ENCODE results near the gene FRMD4A. TPM values are rescaled to one million over a fixed set of nuclear protein-coding genes. Genes with fewer than 3 reads are reported as not detected.

Gene FRMD4A
- polyA plus RNA-seq, 1 of the 3 experiments (the other 2 are of a cell fraction): 37.7 TPM

- Histone ChIP-seq H4K20me1 (ENCODE audit: insufficient read depth) (no peaks in the 10 kb centered on the region), H3K4me3 (ENCODE audit: low read depth in 2 of 2, low read length in 1 of 2) (no peak overlapping the region), H3K27ac (ENCODE audit: low read depth in 2 of 2, low read length in 1 of 2) (no peak overlapping the region), H3K4me2 (no peak overlapping the region), H3K4me1 (ENCODE audit: control insufficient read depth in 1 of 2, insufficient read depth in 2 of 2, low read depth in 1 of 2, low read length in 1 of 2) (peaks cover 7% of the 10 kb centered on the region in 2 experiments; a peak in 2 of 4 replicates), H3K36me3 (replicated peaks in 1 of 2; ENCODE audit: control insufficient read depth in 1 of 2, insufficient read depth in 2 of 2, low read length in 1 of 2) (peaks cover 56 to 60% of the 10 kb centered on the region in 2 experiments), H3K9me3 (no peaks in the 10 kb centered on the region), H3K79me2 (ENCODE audit: insufficient read depth) (peaks cover 10% of the 10 kb centered on the region; the same call in 1 of the 2 replicates), H2AFZ (ENCODE audit: low read depth) (no peak overlapping the region), H3K9ac (no peak overlapping the region), H3K9me2 (no peaks in the 10 kb centered on the region), H3F3A (replicated peaks; ENCODE audit: insufficient read depth) (peaks cover 13% of the 10 kb centered on the region), H3K27me3 (ENCODE audit: insufficient read depth) (no peaks in the 10 kb centered on the region)
- WGBS (ENCODE audit: low lambda C conversion rate): 93% methylated on average over 4 of the region's 4 CpGs
- POLR2A ChIA-PET: no interaction called here
- TF ChIP-seq FOSL2 (IDR thresholded peaks at IDR 0.05; ENCODE audit: borderline replicate concordance, low read depth) (no peak), MXI1 (IDR thresholded peaks at IDR 0.05; ENCODE audit: low read depth, low read length) (no peak), NRF1 (IDR thresholded peaks at IDR 0.05; ENCODE audit: low read depth, low read length) (no peak), TCF12 (IDR thresholded peaks at IDR 0.05) (no peak), TAF1 (IDR thresholded peaks at IDR 0.05; ENCODE audit: borderline replicate concordance, low read depth, low read length) (no peak), ELF1 (IDR thresholded peaks at IDR 0.05) (no peak), NFIC (IDR thresholded peaks at IDR 0.05; ENCODE audit: borderline replicate concordance) (no peak), MAX (IDR thresholded peaks at IDR 0.05; ENCODE audit: low read depth) (no peak), SMC3 (IDR thresholded peaks at IDR 0.05; ENCODE audit: low read depth, low read length) (no peak), RFX5 (IDR thresholded peaks at IDR 0.05; ENCODE audit: low read length) (no peak), YY1 (IDR thresholded peaks at IDR 0.05; ENCODE audit: low read depth) (no peak), TEAD4 (IDR thresholded peaks at IDR 0.05; ENCODE audit: borderline replicate concordance, insufficient read depth) (no peak), SIN3A (IDR thresholded peaks at IDR 0.05; ENCODE audit: borderline replicate concordance, low read depth, low read length) (no peak), FOXM1 (IDR thresholded peaks at IDR 0.05; ENCODE audit: low read depth) (no peak), GABPA (IDR thresholded peaks at IDR 0.05; ENCODE audit: low read depth) (no peak), RXRA (IDR thresholded peaks at IDR 0.05; ENCODE audit: borderline replicate concordance, low read depth) (no peak)
- TF ChIP-seq, protein P1, sequence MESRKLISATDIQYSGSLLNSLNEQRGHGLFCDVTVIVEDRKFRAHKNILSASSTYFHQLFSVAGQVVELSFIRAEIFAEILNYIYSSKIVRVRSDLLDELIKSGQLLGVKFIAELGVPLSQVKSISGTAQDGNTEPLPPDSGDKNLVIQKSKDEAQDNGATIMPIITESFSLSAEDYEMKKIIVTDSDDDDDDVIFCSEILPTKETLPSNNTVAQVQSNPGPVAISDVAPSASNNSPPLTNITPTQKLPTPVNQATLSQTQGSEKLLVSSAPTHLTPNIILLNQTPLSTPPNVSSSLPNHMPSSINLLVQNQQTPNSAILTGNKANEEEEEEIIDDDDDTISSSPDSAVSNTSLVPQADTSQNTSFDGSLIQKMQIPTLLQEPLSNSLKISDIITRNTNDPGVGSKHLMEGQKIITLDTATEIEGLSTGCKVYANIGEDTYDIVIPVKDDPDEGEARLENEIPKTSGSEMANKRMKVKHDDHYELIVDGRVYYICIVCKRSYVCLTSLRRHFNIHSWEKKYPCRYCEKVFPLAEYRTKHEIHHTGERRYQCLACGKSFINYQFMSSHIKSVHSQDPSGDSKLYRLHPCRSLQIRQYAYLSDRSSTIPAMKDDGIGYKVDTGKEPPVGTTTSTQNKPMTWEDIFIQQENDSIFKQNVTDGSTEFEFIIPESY (IDR thresholded peaks at IDR 0.05; ENCODE audit: borderline replicate concordance, low read depth): no peak
- TF ChIP-seq, protein P2, sequence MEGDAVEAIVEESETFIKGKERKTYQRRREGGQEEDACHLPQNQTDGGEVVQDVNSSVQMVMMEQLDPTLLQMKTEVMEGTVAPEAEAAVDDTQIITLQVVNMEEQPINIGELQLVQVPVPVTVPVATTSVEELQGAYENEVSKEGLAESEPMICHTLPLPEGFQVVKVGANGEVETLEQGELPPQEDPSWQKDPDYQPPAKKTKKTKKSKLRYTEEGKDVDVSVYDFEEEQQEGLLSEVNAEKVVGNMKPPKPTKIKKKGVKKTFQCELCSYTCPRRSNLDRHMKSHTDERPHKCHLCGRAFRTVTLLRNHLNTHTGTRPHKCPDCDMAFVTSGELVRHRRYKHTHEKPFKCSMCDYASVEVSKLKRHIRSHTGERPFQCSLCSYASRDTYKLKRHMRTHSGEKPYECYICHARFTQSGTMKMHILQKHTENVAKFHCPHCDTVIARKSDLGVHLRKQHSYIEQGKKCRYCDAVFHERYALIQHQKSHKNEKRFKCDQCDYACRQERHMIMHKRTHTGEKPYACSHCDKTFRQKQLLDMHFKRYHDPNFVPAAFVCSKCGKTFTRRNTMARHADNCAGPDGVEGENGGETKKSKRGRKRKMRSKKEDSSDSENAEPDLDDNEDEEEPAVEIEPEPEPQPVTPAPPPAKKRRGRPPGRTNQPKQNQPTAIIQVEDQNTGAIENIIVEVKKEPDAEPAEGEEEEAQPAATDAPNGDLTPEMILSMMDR (IDR thresholded peaks at IDR 0.05): no peak
- TF ChIP-seq, protein P3, sequence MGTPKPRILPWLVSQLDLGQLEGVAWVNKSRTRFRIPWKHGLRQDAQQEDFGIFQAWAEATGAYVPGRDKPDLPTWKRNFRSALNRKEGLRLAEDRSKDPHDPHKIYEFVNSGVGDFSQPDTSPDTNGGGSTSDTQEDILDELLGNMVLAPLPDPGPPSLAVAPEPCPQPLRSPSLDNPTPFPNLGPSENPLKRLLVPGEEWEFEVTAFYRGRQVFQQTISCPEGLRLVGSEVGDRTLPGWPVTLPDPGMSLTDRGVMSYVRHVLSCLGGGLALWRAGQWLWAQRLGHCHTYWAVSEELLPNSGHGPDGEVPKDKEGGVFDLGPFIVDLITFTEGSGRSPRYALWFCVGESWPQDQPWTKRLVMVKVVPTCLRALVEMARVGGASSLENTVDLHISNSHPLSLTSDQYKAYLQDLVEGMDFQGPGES (IDR thresholded peaks at IDR 0.05; ENCODE audit: low read depth, low read length): no peak
- DNase-seq: no peak
- CTCF ChIA-PET: interaction anchor here (3.6 kb wide), 1 partner anchor 9 kb away, joined by 21 read pairs; no protein-coding TSS in a partner anchor
These were observed 662.6 kb downstream of the FRMD4A start for GRCh38 chr10:13668126-13668525.
